ENCODE measurements around the gene EMC7.
"Not testable (repeated sequence)": the region's sequence is repeated elsewhere in the genome, so short reads cannot be mapped to it uniquely, and the experiment has no call there.

Gene EMC7

DNA sequence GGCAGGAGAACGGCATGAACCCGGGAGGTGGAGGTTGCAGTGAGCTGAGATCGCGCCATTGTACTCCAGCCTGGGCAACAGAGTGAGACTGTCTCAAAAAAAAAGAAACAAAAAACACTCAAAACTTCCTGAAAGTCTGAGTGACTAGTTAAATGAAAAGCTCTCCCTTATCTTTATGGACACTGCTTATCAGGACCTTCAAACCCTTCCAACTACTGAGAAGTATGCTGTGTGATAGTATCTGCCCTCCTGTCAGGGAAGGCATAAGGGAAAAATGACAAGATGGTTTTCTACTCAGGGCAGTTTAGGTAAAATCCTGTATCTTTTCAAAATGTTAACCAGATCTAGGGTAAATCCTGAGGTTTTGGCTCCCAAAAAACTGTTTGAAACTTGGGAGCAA is 21.8 kb downstream of the EMC7 start:
- no peak for DNase-seq

DNA sequence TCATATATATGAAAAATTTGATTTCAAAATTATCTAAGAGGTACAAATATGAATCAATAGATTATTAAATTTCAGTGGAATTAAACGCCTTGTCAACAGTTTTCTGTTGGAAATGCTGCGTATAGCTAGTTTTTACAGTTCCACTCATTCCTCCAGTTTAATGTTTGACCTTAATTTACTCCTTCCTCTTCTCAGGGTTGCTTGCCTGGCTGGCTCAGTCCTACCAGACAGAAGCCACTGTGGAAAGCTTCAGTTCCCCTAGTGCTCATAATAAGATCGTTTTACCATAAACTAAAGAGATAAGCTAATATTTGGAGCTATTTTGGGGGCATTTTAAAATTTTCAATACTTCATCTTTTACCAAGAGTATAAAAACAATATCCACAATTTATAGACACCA is 22.8 kb downstream of the EMC7 start:
- no peak for DNase-seq

DNA sequence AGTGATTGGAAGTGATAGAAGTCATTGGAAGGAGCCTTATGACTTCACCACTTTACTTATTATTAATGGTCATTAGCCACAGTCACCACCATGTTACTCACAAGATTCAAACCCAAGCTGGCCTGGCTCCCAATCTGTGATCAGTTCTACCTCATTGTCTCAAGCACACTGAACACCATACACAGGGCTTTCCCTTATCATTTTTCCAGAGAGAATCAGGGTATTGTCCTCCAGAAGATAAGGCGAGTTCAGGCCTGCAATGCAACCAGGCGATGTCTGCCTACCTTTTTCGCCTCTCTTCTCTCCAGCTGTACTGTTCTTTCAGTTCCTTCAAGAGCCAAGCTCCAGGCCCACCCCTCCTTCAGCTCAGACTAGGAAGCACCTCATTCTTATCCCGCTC is 24.9 kb downstream of the EMC7 start:
- DNase-seq: no peak

DNA sequence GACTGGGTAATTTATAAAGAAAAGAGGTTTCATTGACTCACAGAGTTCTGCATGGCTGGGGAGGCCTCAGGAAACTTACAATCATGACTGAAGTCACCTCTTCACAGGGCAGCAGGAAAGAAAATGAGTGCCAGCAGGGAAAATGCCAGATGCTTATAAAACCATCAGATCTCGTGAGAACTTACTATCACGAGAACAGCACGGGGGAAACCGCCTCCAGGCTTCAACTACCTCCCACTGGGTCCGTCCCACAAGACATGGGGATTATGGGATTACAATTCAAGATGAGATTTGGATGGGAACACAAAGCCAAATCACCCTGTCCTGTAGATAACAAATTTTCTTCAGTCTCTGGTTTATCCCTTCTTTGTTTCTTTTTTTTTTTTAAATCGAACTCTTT is 31.7 kb downstream of the EMC7 start:
- no peak for DNase-seq

DNA sequence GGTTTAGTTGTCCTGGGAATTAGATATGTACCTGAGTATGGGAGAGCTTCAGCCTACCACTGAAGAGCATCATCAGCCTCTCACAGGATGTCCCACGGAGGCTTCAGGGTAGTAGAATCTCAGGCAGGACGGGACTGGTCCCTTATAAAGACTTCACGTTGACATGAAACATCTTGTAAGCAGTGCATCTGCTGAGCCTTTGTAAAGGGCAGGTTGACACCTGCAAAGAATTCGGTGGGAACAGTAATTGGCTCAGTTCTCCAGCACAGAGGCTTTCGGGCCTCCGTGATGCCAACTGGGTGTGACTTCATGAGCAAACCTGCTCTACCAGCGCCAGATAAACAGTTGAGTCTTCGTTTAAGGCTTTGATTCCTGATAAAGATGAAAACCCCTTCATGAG is 35.7 kb downstream of the EMC7 start:
- DNase-seq: no peak

- DNase-seq: no peak
Measured at GRCh38 chr15:34065261-34065660, 36.4 kb downstream of the EMC7 start.

DNA sequence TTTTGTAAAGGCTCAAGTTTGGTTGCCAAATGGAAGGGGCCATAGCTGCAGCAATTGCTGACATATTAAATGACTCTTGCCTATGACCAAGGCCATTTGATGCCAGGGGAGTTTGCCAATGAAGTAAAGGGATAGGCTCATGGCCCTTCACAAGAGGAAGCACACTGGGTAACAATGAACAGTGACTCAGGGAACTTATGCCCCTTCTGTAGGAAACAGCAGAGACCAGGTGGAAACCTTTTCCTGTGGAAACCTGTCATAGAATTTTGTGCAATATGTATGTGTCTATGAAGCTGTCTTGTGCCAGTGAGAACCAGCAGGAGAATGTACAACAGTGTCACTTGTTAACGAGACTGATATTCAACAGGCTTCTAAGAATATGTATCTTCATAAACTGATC is 37.2 kb downstream of the EMC7 start:
- DNase-seq: no peak

DNA sequence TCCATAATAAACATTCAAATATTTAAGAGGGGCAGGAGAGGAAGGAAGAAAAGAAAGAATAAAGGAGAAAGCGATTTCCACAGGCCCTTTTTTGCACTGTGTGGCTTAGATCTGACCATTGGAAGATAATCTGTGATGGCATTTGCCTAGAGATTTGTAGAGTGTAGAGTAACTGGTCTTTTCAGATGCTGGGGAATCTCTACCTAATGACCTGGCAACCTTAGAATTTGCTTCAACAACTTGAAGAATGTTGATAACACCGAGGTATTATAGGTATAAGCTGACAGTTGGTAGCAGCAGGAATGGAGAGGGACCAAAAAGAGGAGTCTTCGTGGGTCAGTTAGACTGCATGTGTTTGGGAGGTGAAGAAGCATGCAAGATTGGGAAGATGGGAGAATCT is 41.7 kb downstream of the EMC7 start:
- DNase-seq: no peak

GRCh38 chr15:34059476-34059875 is 42.2 kb downstream of the EMC7 start:
- DNase-seq: no peak

GRCh38 chr15:34056911-34057310 is 44.8 kb downstream of the EMC7 start:
- DNase-seq: no peak

DNA sequence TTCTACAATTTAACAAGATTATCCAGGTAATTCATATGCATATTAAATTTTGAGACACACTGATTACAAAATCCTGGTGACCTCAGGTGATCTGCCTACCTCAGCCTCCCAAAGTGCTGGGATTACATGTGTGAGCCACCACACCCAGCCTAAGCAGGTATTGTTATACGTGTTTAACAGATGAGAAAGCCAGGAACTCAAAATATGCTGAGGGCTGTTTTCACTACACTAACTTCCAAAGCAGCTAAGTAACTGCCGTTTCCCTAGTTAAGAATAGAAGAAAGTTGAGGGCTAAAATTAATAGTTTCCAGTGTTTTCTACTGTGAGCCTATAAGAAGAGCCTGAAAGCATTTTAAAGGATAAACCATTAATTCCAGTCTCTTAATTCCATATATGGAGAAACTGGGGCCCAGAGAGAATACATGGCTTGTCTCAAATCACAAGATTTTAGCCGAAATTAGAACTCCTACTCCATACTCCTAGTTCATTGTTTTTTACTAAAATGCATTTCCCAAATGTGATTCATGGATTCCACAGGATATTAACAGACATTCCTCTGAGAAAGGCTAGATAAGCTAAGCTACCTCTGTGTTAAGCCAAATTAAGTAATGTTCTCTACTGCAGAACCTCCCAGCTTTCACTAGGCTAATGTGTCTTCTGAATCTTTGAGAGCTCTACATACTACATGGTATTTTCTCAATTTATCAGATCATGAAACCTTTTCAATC is 45.6 kb downstream of the EMC7 start:
- DNase-seq: no peak

DNA sequence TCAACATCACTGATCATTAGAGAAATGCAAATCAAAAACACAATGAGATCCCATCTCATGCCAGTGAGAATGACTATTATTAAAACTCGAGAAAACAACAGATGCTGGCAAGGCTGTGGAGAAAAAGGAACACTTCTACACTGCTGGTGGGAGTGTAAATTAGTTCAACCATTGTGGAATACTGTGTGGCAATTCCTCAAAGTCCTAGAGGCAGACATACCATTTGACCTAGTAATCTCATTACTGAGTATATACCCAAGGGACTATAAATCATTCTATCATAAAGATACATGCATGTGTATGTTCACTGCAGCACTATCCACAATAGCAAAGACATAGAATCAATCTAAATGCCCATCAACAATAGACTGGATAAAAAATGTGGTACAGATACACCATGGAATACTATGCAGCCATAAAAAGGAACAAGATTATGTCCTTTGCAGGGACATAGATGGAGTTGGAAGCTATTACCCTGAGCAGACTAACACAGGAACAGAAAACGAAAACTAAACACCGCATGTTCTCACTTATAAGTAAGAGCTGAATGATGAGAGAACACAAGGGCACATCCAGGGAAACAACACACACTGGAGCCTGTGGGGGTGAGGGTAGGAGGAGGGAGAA is 47.5 kb downstream of the EMC7 start:
- no peak for DNase-seq

GRCh38 chr15:34050385-34050784 is 51.3 kb downstream of the EMC7 start:
- not testable (repeated sequence) for DNase-seq

DNA sequence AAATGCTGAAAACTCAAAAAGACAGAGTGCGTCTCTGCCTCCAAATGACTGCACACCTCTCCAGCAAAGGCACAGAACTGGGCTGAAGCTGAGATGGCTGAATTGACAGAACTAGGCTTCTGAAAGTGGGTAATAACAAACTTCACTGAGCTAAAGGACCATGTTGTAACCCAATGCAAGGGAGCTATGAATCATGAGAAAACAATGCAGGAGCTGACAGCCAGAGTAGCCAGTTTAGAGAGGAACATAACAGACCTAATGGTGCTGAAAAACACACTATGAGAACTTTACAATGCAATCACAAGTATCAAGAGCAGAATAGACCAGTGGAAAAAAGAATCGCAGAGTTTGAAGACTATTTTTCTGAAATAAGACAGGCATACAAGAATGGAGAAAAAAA is 52.5 kb downstream of the EMC7 start:
- no peak for DNase-seq

GRCh38 chr15:34047893-34048775 is 53.5 kb downstream of the EMC7 start:
- DNase-seq: no peak

GRCh38 chr15:34046471-34047145 is 55.1 kb downstream of the EMC7 start:
- DNase-seq: no peak

DNA sequence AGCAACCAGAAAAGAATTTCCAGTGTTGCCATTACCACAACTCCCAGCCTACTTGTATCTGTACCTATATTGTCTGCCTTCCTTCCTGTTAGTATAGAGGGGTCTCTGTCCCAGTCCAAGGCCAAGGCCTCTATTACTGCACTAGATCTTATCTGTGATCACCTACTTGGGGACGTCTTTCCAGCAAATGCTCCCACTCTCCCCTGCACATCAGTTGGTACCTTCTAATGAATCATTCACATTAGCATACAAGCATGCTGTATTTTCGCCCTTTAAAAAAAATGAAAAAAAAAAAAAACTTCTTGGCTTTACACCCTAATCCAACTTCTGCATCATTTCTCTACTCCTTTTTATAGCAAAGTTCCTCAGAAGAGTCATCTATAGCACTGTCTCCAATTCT is 57.8 kb downstream of the EMC7 start:
- no peak for DNase-seq

- DNase-seq: no peak
Measured at GRCh38 chr15:34043391-34043790, 58.3 kb downstream of the EMC7 start.

- DNase-seq: no peak
Measured at GRCh38 chr15:34039790-34040113, 61.9 kb downstream of the EMC7 start.

DNA sequence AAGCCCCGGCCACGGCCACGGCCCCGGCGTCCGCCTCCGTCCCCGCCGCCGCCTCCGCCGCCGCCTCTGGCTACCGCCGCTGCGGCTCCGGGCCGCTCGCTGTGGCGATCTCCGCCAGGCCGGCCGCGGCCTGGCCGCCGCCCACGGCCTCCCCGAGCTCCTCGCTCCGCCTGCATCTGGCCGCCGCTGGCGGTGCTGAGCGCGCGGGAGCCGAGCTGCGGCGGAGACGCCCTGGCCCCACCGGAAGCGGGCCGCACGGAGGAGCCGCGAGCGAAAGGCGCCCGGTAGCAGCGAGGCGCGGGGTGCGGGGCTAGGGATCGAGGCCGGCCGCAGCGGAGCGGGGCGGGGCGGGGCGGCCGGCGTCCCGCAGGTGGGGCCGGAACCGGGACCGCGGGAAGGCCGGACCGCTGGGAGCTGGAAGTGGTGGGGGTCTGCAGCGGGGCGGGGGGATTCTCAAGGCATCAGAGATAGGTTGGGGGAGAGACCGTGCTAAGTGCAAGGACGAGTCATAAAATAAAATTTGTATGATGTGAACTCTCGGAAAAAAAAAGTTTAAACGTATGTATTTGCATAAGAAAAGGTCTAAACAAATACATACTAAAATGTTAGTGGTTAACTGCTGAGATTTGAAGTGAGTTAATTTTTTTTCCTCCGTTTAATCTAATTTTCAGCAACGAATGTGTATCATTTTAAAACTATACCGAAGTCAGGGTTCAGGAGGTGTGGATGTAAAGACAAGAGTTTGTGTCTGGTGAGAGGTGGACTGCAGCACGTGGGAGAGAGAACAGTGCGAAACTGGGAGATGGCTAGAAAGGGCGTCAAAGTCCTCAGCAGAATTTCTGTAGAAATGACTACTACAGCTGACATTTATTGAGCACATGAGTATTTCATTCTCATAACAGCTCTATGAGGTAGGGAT is 62.5 kb downstream of the EMC7 start, which contains the start of gene AVEN:
TSS of gene AVEN (minus strand) at position 334 of the 919 bp plus-strand sequence. CDS start at position 176, 158 bp downstream.
- DNase-seq: peak; percentile 65

DNA sequence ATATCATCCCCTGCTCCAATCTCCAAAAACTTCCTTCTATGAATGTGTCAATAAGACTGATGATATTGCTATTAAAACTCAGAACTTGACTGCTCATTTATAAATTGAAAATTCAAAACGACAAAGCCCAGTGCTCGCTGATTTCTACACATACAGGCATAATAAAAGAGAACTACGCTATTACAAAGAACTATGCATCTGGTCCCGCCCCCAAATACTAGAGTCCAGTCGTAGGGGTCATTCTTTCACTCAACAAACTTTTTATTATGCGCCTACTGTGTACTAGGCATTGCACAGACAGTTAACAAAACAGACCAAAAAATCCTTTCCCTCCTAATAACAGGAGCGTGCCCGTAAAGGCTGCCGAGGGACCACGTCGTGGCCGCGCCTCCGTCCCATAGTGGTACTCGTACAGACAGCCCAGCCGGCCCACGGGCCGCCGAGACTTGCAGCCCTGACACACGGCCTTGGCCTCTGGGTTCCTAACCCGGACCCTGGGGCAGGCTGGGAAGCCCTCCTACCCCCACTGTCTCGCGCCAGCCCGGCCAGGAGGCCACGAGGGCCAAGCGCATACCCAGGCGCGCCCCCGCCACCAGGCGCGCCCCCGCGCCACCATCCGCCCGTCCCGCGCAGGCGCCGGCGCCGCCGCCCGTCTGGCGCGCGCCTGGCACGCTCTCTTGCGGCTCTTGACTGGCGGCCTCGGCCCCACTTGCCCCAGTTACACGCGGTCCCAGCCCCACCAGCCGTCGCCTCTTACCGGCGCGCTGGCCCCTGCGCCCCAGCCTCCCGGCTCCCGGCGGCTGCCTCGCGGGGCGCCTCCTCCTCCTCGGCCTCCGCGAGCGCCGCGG is 63.4 kb downstream of the EMC7 start:
- DNase-seq: peak; percentile 71

All from stimulated activated CD8-positive, alpha-beta memory T cell treated with anti-CD3 and anti-CD28 coated beads, Interleukin-4, amount 100 ng/mL, for 48 hours (primary cell).